T-helper 1 cell treated with Interleukin-12 subunit alpha and Interleukin-12 subunit beta and Interleukin-4 antibody, amounts not matched to agents 30 μg/mL and 1 μg/mL, for 36 hours (primary cell): ENCODE results near the gene HLA-G.
"Not testable (repeated sequence)": the region's sequence is repeated elsewhere in the genome, so short reads cannot be mapped to it uniquely, and the experiment has no call there.

Source experiments
- H3K27ac Mint-ChIP-seq: one replicate; pipeline ENCODE4 v1.8.0; 2021; ENCODE audit warnings: mild to moderate bottlenecking, mixed read lengths
- H3K27me3 Mint-ChIP-seq: one replicate; pipeline ENCODE4 v1.8.0; 2021; ENCODE audit warnings: low read depth, mixed read lengths
- H3K36me3 Mint-ChIP-seq: one replicate; pipeline ENCODE4 v1.8.0; 2021; ENCODE audit warnings: low read depth, mixed read lengths
- H3K4me1 Mint-ChIP-seq: one replicate; pipeline ENCODE4 v1.8.0; 2021; ENCODE audit warnings: low read depth, mixed read lengths
- H3K4me3 Mint-ChIP-seq: one replicate; pipeline ENCODE4 v1.8.0; 2021; ENCODE audit warnings: mild to moderate bottlenecking, moderate library complexity, mixed read lengths
- H3K9me3 Mint-ChIP-seq: one replicate; pipeline ENCODE4 v1.8.0; 2021; ENCODE audit warnings: mixed read lengths

Gene HLA-G

GRCh38 chr6:29827579-29828470 lies at the start of gene HLA-G:
TSS of gene HLA-G (plus strand) at chr6:29827825. CDS start at chr6:29827845, 20 bp downstream.
- no peaks in the 10 kb centered on the region for H3K9me3 Mint-ChIP-seq
- peaks cover 83% of the 10 kb centered on the region for H3K27me3 Mint-ChIP-seq
- peaks cover 2% of the 10 kb centered on the region for H3K36me3 Mint-ChIP-seq
- H3K4me1 Mint-ChIP-seq, result peaks cover 11% of the 10 kb centered on the region
- no peak within 1 kb of the TSS for H3K27ac Mint-ChIP-seq
- peak within 1 kb of the TSS; percentile 50 for H3K4me3 Mint-ChIP-seq

GRCh38 chr6:29780019-29780698 lies 47.5 kb upstream of the HLA-G start:
- not testable (repeated sequence) for H3K4me3 Mint-ChIP-seq, H3K4me1 Mint-ChIP-seq, H3K36me3 Mint-ChIP-seq, H3K27ac Mint-ChIP-seq, H3K9me3 Mint-ChIP-seq
- H3K27me3 Mint-ChIP-seq, result peaks cover 47% of the 10 kb centered on the region

- no peak overlapping the region for H3K27ac Mint-ChIP-seq
- H3K27me3 Mint-ChIP-seq, result peaks cover 55% of the 10 kb centered on the region
- peaks cover 5% of the 10 kb centered on the region for H3K36me3 Mint-ChIP-seq
- peaks cover 12% of the 10 kb centered on the region for H3K4me1 Mint-ChIP-seq
- H3K4me3 Mint-ChIP-seq, result no peak overlapping the region
- H3K9me3 Mint-ChIP-seq, result peaks cover 28% of the 10 kb centered on the region
Observed at GRCh38 chr6:29789176-29789575, 38.4 kb upstream of the HLA-G start.

- peaks cover 5% of the 10 kb centered on the region for H3K36me3 Mint-ChIP-seq
- H3K4me3 Mint-ChIP-seq, result peak overlapping the region; percentile 21
- peaks cover 12% of the 10 kb centered on the region for H3K4me1 Mint-ChIP-seq
- H3K27ac Mint-ChIP-seq, result no peak overlapping the region
- peaks cover 23% of the 10 kb centered on the region for H3K9me3 Mint-ChIP-seq
- peaks cover 56% of the 10 kb centered on the region for H3K27me3 Mint-ChIP-seq
Observed at GRCh38 chr6:29790626-29791025, 37.0 kb upstream of the HLA-G start.

- peak overlapping the region; percentile 61 for H3K4me3 Mint-ChIP-seq
- H3K4me1 Mint-ChIP-seq, result peaks cover 12% of the 10 kb centered on the region
- H3K9me3 Mint-ChIP-seq, result peaks cover 23% of the 10 kb centered on the region
- H3K36me3 Mint-ChIP-seq, result peaks cover 5% of the 10 kb centered on the region
- H3K27ac Mint-ChIP-seq, result peak overlapping the region; percentile 38
- H3K27me3 Mint-ChIP-seq, result peaks cover 56% of the 10 kb centered on the region
Observed at GRCh38 chr6:29791162-29791561, 36.5 kb upstream of the HLA-G start.

- Mint-ChIP-seq H3K9me3 (peaks cover 23% of the 10 kb centered on the region), H3K27me3 (peaks cover 62% of the 10 kb centered on the region), H3K4me1 (peaks cover 12% of the 10 kb centered on the region), H3K27ac (peak overlapping the region; percentile 38), H3K36me3 (peaks cover 5% of the 10 kb centered on the region), H3K4me3 (peak overlapping the region; percentile 61)
Observed at GRCh38 chr6:29791786-29792122, 35.9 kb upstream of the HLA-G start.

GRCh38 chr6:29792123-29793035 lies 35.2 kb upstream of the HLA-G start:
- Mint-ChIP-seq H3K4me3 (peak overlapping the region; percentile 83), H3K36me3 (peaks cover 5% of the 10 kb centered on the region), H3K4me1 (peaks cover 12% of the 10 kb centered on the region), H3K27ac (peak overlapping the region; percentile 77), H3K9me3 (peaks cover 19% of the 10 kb centered on the region), H3K27me3 (peaks cover 63% of the 10 kb centered on the region)

- peak overlapping the region; percentile 59 for H3K27ac Mint-ChIP-seq
Observed at GRCh38 chr6:29793036-29793356, 34.6 kb upstream of the HLA-G start.

GRCh38 chr6:29793796-29794195 lies 33.8 kb upstream of the HLA-G start:
- H3K4me3 Mint-ChIP-seq, result peak overlapping the region; percentile 83
- peaks cover 8% of the 10 kb centered on the region for H3K9me3 Mint-ChIP-seq
- H3K27ac Mint-ChIP-seq, result no peak overlapping the region

More at GRCh38 chr6:29793036-29793356, 34.6 kb upstream of the HLA-G start:
- Mint-ChIP-seq H3K36me3 (peaks cover 3% of the 10 kb centered on the region), H3K4me3 (peak overlapping the region; percentile 83), H3K9me3 (peaks cover 13% of the 10 kb centered on the region), H3K27me3 (peaks cover 60% of the 10 kb centered on the region), H3K4me1 (peaks cover 12% of the 10 kb centered on the region)

GRCh38 chr6:29796026-29796425 lies 31.6 kb upstream of the HLA-G start:
- Mint-ChIP-seq H3K4me3 (no peak overlapping the region), H3K4me1 (peaks cover 12% of the 10 kb centered on the region), H3K36me3 (no peaks in the 10 kb centered on the region), H3K27ac (no peak overlapping the region), H3K9me3 (no peaks in the 10 kb centered on the region), H3K27me3 (peaks cover 60% of the 10 kb centered on the region)

More at GRCh38 chr6:29793796-29794195, 33.8 kb upstream of the HLA-G start:
- Mint-ChIP-seq H3K27me3 (peaks cover 63% of the 10 kb centered on the region), H3K4me1 (peaks cover 12% of the 10 kb centered on the region), H3K36me3 (peaks cover 1% of the 10 kb centered on the region)

GRCh38 chr6:29797135-29797534 lies 30.5 kb upstream of the HLA-G start:
- H3K27me3 Mint-ChIP-seq, result peaks cover 53% of the 10 kb centered on the region
- H3K9me3 Mint-ChIP-seq, result no peaks in the 10 kb centered on the region
- H3K36me3 Mint-ChIP-seq, result no peaks in the 10 kb centered on the region
- H3K27ac Mint-ChIP-seq, result no peak overlapping the region
- peaks cover 8% of the 10 kb centered on the region for H3K4me1 Mint-ChIP-seq
- H3K4me3 Mint-ChIP-seq, result no peak overlapping the region

- Mint-ChIP-seq H3K27ac (no peak overlapping the region), H3K4me1 (peaks cover 6% of the 10 kb centered on the region), H3K36me3 (no peaks in the 10 kb centered on the region), H3K4me3 (no peak overlapping the region), H3K9me3 (no peaks in the 10 kb centered on the region), H3K27me3 (peaks cover 60% of the 10 kb centered on the region)
Observed at GRCh38 chr6:29797966-29798365, 29.7 kb upstream of the HLA-G start.

- no peak overlapping the region for H3K4me3 Mint-ChIP-seq
- no peaks in the 10 kb centered on the region for H3K9me3 Mint-ChIP-seq
- H3K27ac Mint-ChIP-seq, result no peak overlapping the region
- H3K36me3 Mint-ChIP-seq, result no peaks in the 10 kb centered on the region
- H3K4me1 Mint-ChIP-seq, result no peaks in the 10 kb centered on the region
- H3K27me3 Mint-ChIP-seq, result peaks cover 43% of the 10 kb centered on the region
Observed at GRCh38 chr6:29800254-29800653, 27.4 kb upstream of the HLA-G start.

GRCh38 chr6:29806387-29806786 lies 21.2 kb upstream of the HLA-G start:
- no peaks in the 10 kb centered on the region for H3K9me3 Mint-ChIP-seq
- no peaks in the 10 kb centered on the region for H3K4me1 Mint-ChIP-seq
- peaks cover 43% of the 10 kb centered on the region for H3K27me3 Mint-ChIP-seq
- H3K4me3 Mint-ChIP-seq, result no peak overlapping the region
- H3K27ac Mint-ChIP-seq, result no peak overlapping the region
- no peaks in the 10 kb centered on the region for H3K36me3 Mint-ChIP-seq
